H9 (cell line): Measurements from ENCODE around the gene ADAMTS2. TPM values are rescaled to one million over a fixed set of nuclear protein-coding genes. Genes with fewer than 3 reads are reported as not detected.

Experiments
- DNase-seq: peaks from one replicate; pipeline ENCODE4 v3.0.0-alpha.2; 2017
- H2AFZ ChIP-seq: one replicate; pipeline ENCODE4 v1.6.1; 2013; ENCODE audit warnings: mild to moderate bottlenecking, low read length, control low read depth, moderate library complexity
- H2AK5ac ChIP-seq: 2 replicates; pipeline ENCODE4 v1.6.1; 2013; ENCODE audit warnings: low read length, control low read depth, mixed read lengths; ENCODE audit not compliant: insufficient read length
- H2BK120ac ChIP-seq: one replicate; pipeline ENCODE4 v1.6.1; 2013; ENCODE audit warnings: low read depth, mild to moderate bottlenecking, low read length, control low read depth, inconsistent platforms; ENCODE audit not compliant: poor library complexity, severe bottlenecking
- H2BK12ac ChIP-seq: 2 replicates; pipeline ENCODE4 v1.6.1; 2013; ENCODE audit warnings: low read length, control low read depth, mixed read lengths, low read depth; ENCODE audit not compliant: insufficient read length
- H2BK15ac ChIP-seq: 2 replicates; pipeline ENCODE4 v1.6.1; 2013; ENCODE audit warnings: low read depth, low read length, control low read depth
- H2BK20ac ChIP-seq: one replicate; pipeline ENCODE4 v1.6.1; 2013; ENCODE audit warnings: low read depth, mild to moderate bottlenecking, low read length, control low read depth, inconsistent platforms; ENCODE audit not compliant: poor library complexity, severe bottlenecking
- H2BK5ac ChIP-seq: 2 replicates; pipeline ENCODE4 v1.6.1; 2013; ENCODE audit warnings: low read length, control low read depth, mixed read lengths; ENCODE audit not compliant: insufficient read length
- H3K14ac ChIP-seq: 2 replicates; pipeline ENCODE4 v1.6.1; 2013; ENCODE audit warnings: low read length, control low read depth; ENCODE audit not compliant: insufficient read depth
- H3K18ac ChIP-seq: 2 replicates; pipeline ENCODE4 v1.6.1; 2013; ENCODE audit warnings: low read depth, mild to moderate bottlenecking, mixed read lengths, low read length, control low read depth; ENCODE audit not compliant: insufficient read length
- H3K23ac ChIP-seq: 2 replicates; pipeline ENCODE4 v1.6.1; 2013; ENCODE audit warnings: low read length, control low read depth, mixed read lengths, low read depth; ENCODE audit not compliant: insufficient read length
- H3K23me2 ChIP-seq: 2 replicates; pipeline ENCODE4 v1.6.1; 2013; ENCODE audit warnings: low read depth, mild to moderate bottlenecking, mixed read lengths, low read length, control low read depth; ENCODE audit not compliant: insufficient read length, poor library complexity, severe bottlenecking
- H3K27ac ChIP-seq: 2 replicates; pipeline ENCODE4 v1.5.1; 2013; ENCODE audit warnings: low read length, control low read depth, mixed read lengths, low read depth; ENCODE audit not compliant: insufficient read length
- H3K27me3 ChIP-seq: 2 replicates; pipeline ENCODE4 v1.6.1; 2013; ENCODE audit warnings: low read length, control low read depth, inconsistent platforms; ENCODE audit not compliant: insufficient read depth
- H3K4ac ChIP-seq: 2 replicates; pipeline ENCODE4 v1.6.1; 2013; ENCODE audit warnings: low read depth, mild to moderate bottlenecking, control low read depth, inconsistent platforms, low read length, moderate library complexity
- H3K4me1 ChIP-seq: 2 replicates; pipeline ENCODE4 v1.6.1; 2013; ENCODE audit warnings: low read length, control low read depth, inconsistent platforms; ENCODE audit not compliant: insufficient read depth
- H3K4me2 ChIP-seq: 2 replicates; pipeline ENCODE4 v1.6.1; 2013; ENCODE audit warnings: low read length, control low read depth, mixed read lengths; ENCODE audit not compliant: insufficient read length, insufficient read depth
- H3K56ac ChIP-seq: 2 replicates; pipeline ENCODE4 v1.6.1; 2013; ENCODE audit warnings: low read depth, mild to moderate bottlenecking, mixed read lengths, low read length, control low read depth; ENCODE audit not compliant: insufficient read length
- H3K79me1 ChIP-seq: 2 replicates; pipeline ENCODE4 v1.6.1; 2013; ENCODE audit warnings: low read depth, mild to moderate bottlenecking, moderate library complexity, low read length, control low read depth, inconsistent platforms; ENCODE audit not compliant: insufficient read depth, poor library complexity, severe bottlenecking
- H3K79me2 ChIP-seq: 2 replicates; pipeline ENCODE4 v1.6.1; 2013; ENCODE audit warnings: low read length, control low read depth, inconsistent platforms; ENCODE audit not compliant: insufficient read depth
- H3K9ac ChIP-seq: 2 replicates; pipeline ENCODE4 v1.6.1; 2013; ENCODE audit warnings: low read length, control low read depth, mixed read lengths; ENCODE audit not compliant: insufficient read length; ENCODE audit errors: extremely low read depth
- H3K9me3 ChIP-seq: one replicate; pipeline ENCODE4 v1.6.1; 2013; ENCODE audit warnings: low read depth, low read length, inconsistent platforms; ENCODE audit not compliant: control insufficient read depth
- H3T11ph ChIP-seq: one replicate; pipeline ENCODE4 v1.6.1; 2013; ENCODE audit warnings: mild to moderate bottlenecking, low read length, control low read depth, inconsistent platforms
- H4K20me1 ChIP-seq: one replicate; pipeline ENCODE4 v1.6.1; 2013; ENCODE audit not compliant: control insufficient read depth, insufficient read length, insufficient read depth
- H4K5ac ChIP-seq: 2 replicates; pipeline ENCODE4 v1.6.1; 2013; ENCODE audit warnings: low read depth, mild to moderate bottlenecking, mixed read lengths, low read length, control low read depth; ENCODE audit not compliant: insufficient read length
- H4K8ac ChIP-seq: replicated peaks from 2 replicates; pipeline ENCODE4 v1.6.1; 2013; ENCODE audit warnings: low read length, control low read depth, mixed read lengths, low read depth; ENCODE audit not compliant: insufficient read length
- H4K91ac ChIP-seq: 2 replicates; pipeline ENCODE4 v1.6.1; 2013; ENCODE audit warnings: low read depth, mild to moderate bottlenecking, moderate library complexity, mixed read lengths, low read length, control low read depth; ENCODE audit not compliant: insufficient read length
- H3K27ac Mint-ChIP-seq, 3 experiments: 2 replicates in 2 of 3; 3 replicates in 1 of 3; pipeline ENCODE4 v1.8.0; 2020 to 2021; ENCODE audit warnings: mixed read lengths in 3 of 3, mild to moderate bottlenecking in 1 of 3, moderate library complexity in 1 of 3
- H3K27me3 Mint-ChIP-seq: 2 replicates; pipeline ENCODE4 v1.8.0; 2021; ENCODE audit warnings: low read depth, mild to moderate bottlenecking, moderate library complexity, mixed read lengths
- H3K36me3 Mint-ChIP-seq, 3 experiments: 2 replicates in 2 of 3; 3 replicates in 1 of 3; pipeline ENCODE4 v1.8.0; 2020 to 2021; ENCODE audit warnings: low read depth in 3 of 3, mixed read lengths in 3 of 3; ENCODE audit not compliant: insufficient read depth in 1 of 3
- H3K4me1 Mint-ChIP-seq, 2 experiments: 2 replicates each; pipeline ENCODE4 v1.8.0; 2020; ENCODE audit warnings: mixed read lengths in 2 of 2
- H3K4me3 Mint-ChIP-seq, 2 experiments: 2 replicates in 1 of 2; 3 replicates in 1 of 2; pipeline ENCODE4 v1.8.0; 2020 to 2021; ENCODE audit warnings: mild to moderate bottlenecking in 2 of 2, mixed read lengths in 2 of 2, moderate library complexity in 1 of 2
- H3K9me3 Mint-ChIP-seq, 2 experiments: 2 replicates in 1 of 2; 3 replicates in 1 of 2; pipeline ENCODE4 v1.8.0; 2020; ENCODE audit warnings: mild to moderate bottlenecking in 2 of 2, mixed read lengths in 2 of 2, moderate library complexity in 1 of 2
- WGBS: extraction: QIAGEN DNeasy Blood & Tissue Kit; methylation state at CpG from one replicate; pipeline ENCODE4 v1.1.7; 2013; ENCODE audit warnings: missing lambda C conversion rate, low lambda C conversion rate, mixed read lengths; ENCODE audit not compliant: insufficient read length; ENCODE audit errors: extremely low coverage; 5-methylcytosine and 5-hydroxymethylcytosine counted together
- total RNA-seq: library from RNA; stranded (reverse); gene quantifications from 2 replicates; pipeline ENCODE4 v1.2.1, GENCODE V29; 2021
- TF ChIP-seq, protein P1 (sequence below): fragments of 200-600 bp; sonication (generic); conservative IDR thresholded peaks from 3 replicates; pipeline ENCODE4 v1.8.0; 2021; ENCODE audit warnings: antibody characterized with exemption, mild to moderate bottlenecking

Gene ADAMTS2
- total RNA-seq, 1 experiment from 2014 or later, result 5.4 TPM

DNA sequence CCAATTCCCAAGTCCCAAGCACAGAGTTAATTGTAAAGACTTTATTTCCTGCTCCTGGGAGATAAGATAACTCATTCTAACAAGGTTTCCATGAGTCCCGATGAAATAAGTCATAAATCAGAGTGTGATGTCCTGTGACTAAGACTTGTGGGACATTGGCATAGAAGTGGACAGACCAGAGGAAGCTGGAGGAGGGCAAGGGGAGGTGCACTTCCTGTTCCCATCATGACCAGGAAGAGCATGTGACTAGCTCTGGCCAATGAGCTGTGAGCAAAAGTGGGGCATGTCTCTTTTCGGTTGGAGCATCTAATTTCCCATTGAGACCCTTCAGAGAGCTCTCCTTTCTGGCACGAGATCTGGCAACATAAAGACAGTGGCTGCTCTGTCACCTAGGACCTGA is 184.7 kb downstream of the ADAMTS2 start:
- Histone ChIP-seq H3K9ac (no peak overlapping the region), H3K23ac (no peak overlapping the region), H2BK5ac (no peak overlapping the region), H2BK120ac (no peak overlapping the region), H3T11ph (no peak overlapping the region), H2BK15ac (no peak overlapping the region), H2BK20ac (no peak overlapping the region), H4K8ac (no peak overlapping the region), H3K56ac (no peak overlapping the region), H2BK12ac (no peak overlapping the region), H3K79me2 (no peaks in the 10 kb centered on the region), H4K5ac (no peak overlapping the region), H3K23me2 (no peaks in the 10 kb centered on the region), H3K14ac (no peak overlapping the region), H3K4me2 (no peak overlapping the region), H3K27me3 (no peaks in the 10 kb centered on the region), H3K79me1 (no peaks in the 10 kb centered on the region), H2AK5ac (no peak overlapping the region), H3K4ac (no peak overlapping the region), H3K4me1 (no peaks in the 10 kb centered on the region), H4K91ac (no peak overlapping the region), H2AFZ (no peak overlapping the region), H3K9me3 (no peaks in the 10 kb centered on the region), H3K18ac (no peak overlapping the region), H4K20me1 (no peaks in the 10 kb centered on the region), H3K27ac (no peak overlapping the region)
- TF ChIP-seq, protein P1, sequence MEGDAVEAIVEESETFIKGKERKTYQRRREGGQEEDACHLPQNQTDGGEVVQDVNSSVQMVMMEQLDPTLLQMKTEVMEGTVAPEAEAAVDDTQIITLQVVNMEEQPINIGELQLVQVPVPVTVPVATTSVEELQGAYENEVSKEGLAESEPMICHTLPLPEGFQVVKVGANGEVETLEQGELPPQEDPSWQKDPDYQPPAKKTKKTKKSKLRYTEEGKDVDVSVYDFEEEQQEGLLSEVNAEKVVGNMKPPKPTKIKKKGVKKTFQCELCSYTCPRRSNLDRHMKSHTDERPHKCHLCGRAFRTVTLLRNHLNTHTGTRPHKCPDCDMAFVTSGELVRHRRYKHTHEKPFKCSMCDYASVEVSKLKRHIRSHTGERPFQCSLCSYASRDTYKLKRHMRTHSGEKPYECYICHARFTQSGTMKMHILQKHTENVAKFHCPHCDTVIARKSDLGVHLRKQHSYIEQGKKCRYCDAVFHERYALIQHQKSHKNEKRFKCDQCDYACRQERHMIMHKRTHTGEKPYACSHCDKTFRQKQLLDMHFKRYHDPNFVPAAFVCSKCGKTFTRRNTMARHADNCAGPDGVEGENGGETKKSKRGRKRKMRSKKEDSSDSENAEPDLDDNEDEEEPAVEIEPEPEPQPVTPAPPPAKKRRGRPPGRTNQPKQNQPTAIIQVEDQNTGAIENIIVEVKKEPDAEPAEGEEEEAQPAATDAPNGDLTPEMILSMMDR, result no peak
- Mint-ChIP-seq H3K4me3 (no peak overlapping the region), H3K36me3 (peaks cover 0 to 10% (median 3%) of the 10 kb centered on the region in 3 experiments; a peak in 2 of 7 replicates), H3K9me3 (peaks cover 16 to 26% of the 10 kb centered on the region in 2 experiments), H3K27me3 (no peaks in the 10 kb centered on the region; the same call in 1 of the 2 replicates), H3K27ac (no peak overlapping the region), H3K4me1 (peaks cover 0 to 4% of the 10 kb centered on the region in 2 experiments; a peak in 2 of 4 replicates)
- peak; percentile 2 for DNase-seq
- no CpG with 5 or more reads among the region's 3 CpGs for WGBS
